ENCODE data around the gene DUSP15. TPM values are rescaled to one million over a fixed set of nuclear protein-coding genes. Genes with fewer than 3 reads are reported as not detected.

The DUSP15 gene
- total RNA-seq, 1 experiment from 2014 or later = 3.4 TPM

- DNase-seq (ENCODE audit: low spot score) = no peak
- in situ Hi-C loops (cut with HindIII; ENCODE audit: low sequenced_read_pairs) = no loop called here
Measured at GRCh38 chr20:31897541-31897940, 27.2 kb upstream of the DUSP15 start.

- DNase-seq (ENCODE audit: low spot score) = no peak
- in situ Hi-C loops (cut with HindIII; ENCODE audit: low sequenced_read_pairs) = no loop called here
Measured at GRCh38 chr20:31896049-31896448, 25.7 kb upstream of the DUSP15 start.

- in situ Hi-C loops (cut with HindIII; ENCODE audit: low sequenced_read_pairs) = no loop called here
- DNase-seq (ENCODE audit: low spot score) = peak; percentile 62
Measured at GRCh38 chr20:31894980-31895675, 24.8 kb upstream of the DUSP15 start.

- peak; percentile 71 for DNase-seq (ENCODE audit: low spot score)
- in situ Hi-C loops (cut with HindIII; ENCODE audit: low sequenced_read_pairs) = no loop called here
Measured at GRCh38 chr20:31890646-31891045, 20.3 kb upstream of the DUSP15 start.

- in situ Hi-C loops (cut with HindIII; ENCODE audit: low sequenced_read_pairs) = no loop called here
Measured at GRCh38 chr20:31883829-31884228, 13.5 kb upstream of the DUSP15 start.

GRCh38 chr20:31881945-31882344, 11.6 kb upstream of the DUSP15 start:
- in situ Hi-C loops (cut with HindIII; ENCODE audit: low sequenced_read_pairs) = no loop called here
- DNase-seq (ENCODE audit: low spot score) = no peak

More at GRCh38 chr20:31883829-31884228, 13.5 kb upstream of the DUSP15 start:
- DNase-seq (ENCODE audit: low spot score) = no peak

- peak; percentile 91 for DNase-seq (ENCODE audit: low spot score)
- in situ Hi-C loops (cut with HindIII; ENCODE audit: low sequenced_read_pairs) = no loop called here
Measured at GRCh38 chr20:31879143-31879987, 9.0 kb upstream of the DUSP15 start.

GRCh38 chr20:31877684-31878083, 7.4 kb upstream of the DUSP15 start:
- no peak for DNase-seq (ENCODE audit: low spot score)
- in situ Hi-C loops (cut with HindIII; ENCODE audit: low sequenced_read_pairs) = no loop called here

GRCh38 chr20:31875671-31876070, 5.3 kb upstream of the DUSP15 start:
- DNase-seq (ENCODE audit: low spot score) = no peak
- in situ Hi-C loops (cut with HindIII; ENCODE audit: low sequenced_read_pairs) = no loop called here

GRCh38 chr20:31872406-31872805, 2.1 kb upstream of the DUSP15 start:
- no peak for DNase-seq (ENCODE audit: low spot score)
- in situ Hi-C loops (cut with HindIII; ENCODE audit: low sequenced_read_pairs) = no loop called here

GRCh38 chr20:31871618-31871954, 1.3 kb upstream of the DUSP15 start:
- in situ Hi-C loops (cut with HindIII; ENCODE audit: low sequenced_read_pairs) = no loop called here
- no peak for DNase-seq (ENCODE audit: low spot score)

- no peak for DNase-seq (ENCODE audit: low spot score)
- in situ Hi-C loops (cut with HindIII; ENCODE audit: low sequenced_read_pairs) = no loop called here
Measured at GRCh38 chr20:31870726-31871617, 645 bp upstream of the DUSP15 start.

- DNase-seq (ENCODE audit: low spot score) = no peak
- in situ Hi-C loops (cut with HindIII; ENCODE audit: low sequenced_read_pairs) = no loop called here
Measured at GRCh38 chr20:31869673-31869941, 720 bp downstream of the DUSP15 start.

- DNase-seq (ENCODE audit: low spot score) = no peak
- in situ Hi-C loops (cut with HindIII; ENCODE audit: low sequenced_read_pairs) = no loop called here
Measured at GRCh38 chr20:31868853-31869672, 1.3 kb downstream of the DUSP15 start.

GRCh38 chr20:31866221-31866620, 4.1 kb downstream of the DUSP15 start:
- DNase-seq (ENCODE audit: low spot score) = no peak
- in situ Hi-C loops (cut with HindIII; ENCODE audit: low sequenced_read_pairs) = no loop called here

GRCh38 chr20:31864521-31865400, 5.6 kb downstream of the DUSP15 start:
- in situ Hi-C loops (cut with HindIII; ENCODE audit: low sequenced_read_pairs) = no loop called here
- no peak for DNase-seq (ENCODE audit: low spot score)

- DNase-seq (ENCODE audit: low spot score) = no peak
- in situ Hi-C loops (cut with HindIII; ENCODE audit: low sequenced_read_pairs) = no loop called here
Measured at GRCh38 chr20:31863296-31864085, 6.8 kb downstream of the DUSP15 start.

GRCh38 chr20:31862506-31862905, 7.8 kb downstream of the DUSP15 start:
- in situ Hi-C loops (cut with HindIII; ENCODE audit: low sequenced_read_pairs) = no loop called here
- no peak for DNase-seq (ENCODE audit: low spot score)

Data from G401 (cell line).